Measurements from ENCODE around the gene EPC1. TPM values are rescaled to one million over a fixed set of nuclear protein-coding genes. Genes with fewer than 3 reads are reported as not detected.

Gene EPC1
- total and polyA plus RNA-seq, 2 of the 8 experiments (the other 6 are each of a cell fraction or from before 2014, with no cell fraction given): 23.7 to 42.3 TPM

GRCh38 chr10:32373031-32373430 lies 26.1 kb upstream of the EPC1 start (continued):
- TF ChIP-seq SP1 (IDR thresholded peaks at IDR 0.05; ENCODE audit: low read depth, low read length): no peak

Data from H1 (cell line).